GM19467 (cell line): Measurements from ENCODE around the gene SGSM2.

ENCODE experiments used
- ATAC-seq: cut with Tn5 transposase; IDR thresholded peaks from one replicate; pipeline ENCODE4 v1.9.1; 2021; ENCODE audit warnings: mild to moderate bottlenecking, moderate library complexity; ENCODE audit not compliant: unreplicated experiment

SGSM2 gene

GRCh38 chr17:2366747-2367494 lies 29.6 kb downstream of the SGSM2 start:
- no peak for ATAC-seq

DNA sequence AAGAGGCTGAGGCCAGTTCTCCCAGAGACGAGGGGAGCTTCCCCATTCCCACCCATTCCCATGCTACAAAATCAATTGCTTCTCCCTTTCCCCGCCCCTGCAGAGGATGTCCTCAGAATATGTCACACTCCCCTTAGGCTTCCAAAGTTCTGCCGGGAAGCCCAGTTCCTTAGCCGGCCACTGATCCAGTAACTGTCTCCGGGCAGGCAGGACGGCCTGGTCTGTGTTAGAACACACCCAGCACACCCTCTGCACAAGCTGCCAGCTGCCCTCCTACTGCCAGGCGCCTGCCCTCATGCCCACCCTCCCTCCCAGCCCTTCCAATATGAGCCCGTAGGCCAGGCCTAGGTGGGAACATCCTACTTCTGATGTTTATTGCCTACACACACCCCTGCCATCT lies 31.1 kb downstream of the SGSM2 start:
- ATAC-seq: no peak

GRCh38 chr17:2369039-2369438 lies 31.7 kb downstream of the SGSM2 start:
- ATAC-seq: no peak

- no peak for ATAC-seq
Observed at GRCh38 chr17:2369551-2370210, 32.4 kb downstream of the SGSM2 start.

DNA sequence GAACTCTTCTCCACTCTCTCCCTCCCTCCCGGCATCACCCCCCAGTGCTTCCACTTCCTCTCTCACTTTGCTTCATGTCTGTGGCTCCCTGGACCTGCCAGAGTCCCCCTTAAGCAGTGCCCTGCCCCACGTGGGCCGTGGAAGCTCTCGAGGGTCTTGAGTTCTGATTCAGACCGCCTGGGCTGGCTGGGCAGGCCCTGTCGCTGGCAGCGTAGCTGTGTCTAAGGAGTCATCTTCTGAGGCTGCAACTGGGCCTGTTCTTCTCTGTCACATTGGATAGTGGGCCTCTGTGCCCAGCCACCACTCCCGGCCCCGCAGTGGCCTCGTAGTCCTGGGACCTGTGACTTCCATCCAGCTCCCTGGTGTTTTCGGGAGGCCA lies 32.9 kb downstream of the SGSM2 start:
- no peak for ATAC-seq

- ATAC-seq: no peak
Observed at GRCh38 chr17:2371183-2372130, 34.2 kb downstream of the SGSM2 start.

DNA sequence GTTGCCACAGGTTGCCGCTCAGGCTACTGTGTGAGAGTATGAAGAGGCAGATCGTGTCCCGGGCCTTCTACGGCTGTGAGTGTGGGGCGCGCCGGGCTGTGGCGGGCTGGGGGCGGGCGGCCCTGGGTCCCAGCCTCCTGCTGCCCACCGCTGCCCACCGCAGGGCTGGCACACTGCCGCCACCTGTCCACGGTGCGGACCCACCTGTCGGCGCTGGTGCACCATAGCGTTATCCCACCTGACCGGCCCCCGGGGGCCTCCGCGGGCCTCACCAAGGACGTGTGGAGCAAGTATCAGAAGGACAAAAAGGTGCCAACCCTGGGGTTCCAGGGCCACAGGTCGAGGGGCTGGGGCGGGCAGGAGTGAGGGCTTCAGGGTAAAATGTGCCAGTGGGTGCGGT lies 34.9 kb downstream of the SGSM2 start:
- ATAC-seq: no peak

- no peak for ATAC-seq
Observed at GRCh38 chr17:2372681-2373080, 35.4 kb downstream of the SGSM2 start.

DNA sequence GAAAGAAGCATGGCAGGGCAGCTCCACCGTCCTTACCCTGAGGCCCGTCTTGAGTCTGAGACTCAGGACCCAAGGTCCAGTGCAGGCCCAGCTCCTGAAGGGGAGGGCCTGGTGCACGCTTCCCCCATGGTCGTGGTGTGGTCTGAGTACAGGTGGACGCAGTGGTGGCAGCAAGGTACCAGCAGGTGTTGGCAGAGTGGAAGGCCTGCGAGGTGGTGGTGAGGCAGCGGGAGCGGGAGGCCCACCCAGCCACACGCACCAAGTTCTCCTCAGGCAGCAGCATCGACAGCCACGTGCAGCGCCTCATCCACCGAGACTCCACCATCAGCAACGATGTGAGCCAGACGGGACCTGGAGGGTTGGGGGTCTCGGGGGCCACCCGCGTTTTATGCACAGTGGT lies 35.9 kb downstream of the SGSM2 start:
- no peak for ATAC-seq

DNA sequence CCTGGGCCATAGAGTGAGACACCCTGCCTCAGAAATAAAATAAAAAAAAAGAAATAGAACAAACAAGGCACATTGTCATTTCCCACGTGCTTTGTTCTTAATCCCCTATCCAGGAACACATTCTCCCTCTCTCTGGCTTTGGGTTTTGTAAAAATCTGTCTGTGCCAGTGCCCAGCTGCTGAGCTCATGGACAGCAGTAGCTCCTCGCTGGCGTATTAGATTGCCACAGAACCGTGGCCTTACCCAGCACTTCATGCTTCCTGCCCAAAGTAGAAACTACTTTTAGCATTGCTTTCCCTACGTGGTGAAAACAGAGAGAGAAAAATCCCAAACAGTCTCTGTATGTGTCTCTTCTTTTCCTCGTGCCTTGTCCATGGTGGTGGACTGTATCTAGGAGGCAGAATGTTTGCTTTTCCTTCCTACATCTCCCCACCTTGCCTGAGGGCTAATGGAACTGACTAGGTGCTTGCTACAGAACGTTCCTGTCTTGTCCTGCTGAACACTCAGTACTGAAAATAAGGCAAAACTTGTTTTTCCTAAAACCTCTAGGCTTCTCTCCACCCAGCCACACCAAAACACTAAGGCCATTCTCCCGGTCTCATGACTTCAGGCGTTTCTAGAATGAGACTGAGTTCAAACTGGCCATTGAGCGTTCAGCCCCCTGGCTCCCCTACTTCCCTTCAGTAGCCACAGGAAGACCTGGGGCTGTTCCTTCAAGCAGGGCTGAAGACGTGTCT lies 37.4 kb downstream of the SGSM2 start:
- ATAC-seq: no peak

DNA sequence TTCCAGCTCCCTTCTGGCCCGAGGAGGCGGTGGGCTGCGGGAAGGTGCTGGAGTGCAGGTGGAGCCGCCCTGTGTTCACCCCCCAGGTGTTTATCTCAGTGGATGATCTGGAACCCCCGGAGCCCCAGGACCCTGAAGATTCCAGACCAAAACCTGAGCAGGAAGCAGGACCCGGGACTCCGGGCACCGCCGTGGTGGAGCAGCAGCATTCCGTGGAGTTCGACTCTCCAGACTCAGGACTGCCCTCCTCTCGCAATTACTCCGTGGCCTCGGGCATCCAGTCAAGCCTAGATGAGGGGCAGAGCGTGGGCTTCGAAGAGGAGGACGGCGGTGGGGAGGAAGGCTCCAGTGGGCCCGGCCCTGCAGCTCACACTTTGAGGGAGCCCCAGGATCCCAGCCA lies 38.1 kb downstream of the SGSM2 start:
- no peak for ATAC-seq

DNA sequence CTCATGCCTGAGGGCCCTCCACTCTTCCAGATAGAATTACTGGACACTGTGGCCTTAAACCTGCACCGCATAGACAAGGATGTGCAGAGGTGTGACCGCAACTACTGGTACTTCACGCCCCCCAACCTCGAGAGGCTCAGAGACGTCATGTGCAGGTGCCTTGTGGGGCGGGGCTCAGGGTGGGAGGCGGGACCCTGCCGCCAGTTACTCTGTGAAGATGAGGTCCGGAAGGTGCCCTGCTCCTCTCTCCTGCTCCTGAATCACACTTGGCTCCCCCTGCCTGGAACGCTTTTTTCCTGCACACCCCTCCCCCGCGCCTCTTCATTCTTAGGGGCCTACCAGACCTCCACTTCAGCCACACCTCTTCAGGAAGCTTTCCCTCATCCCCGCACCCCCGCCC lies 38.8 kb downstream of the SGSM2 start:
- ATAC-seq: no peak

- no peak for ATAC-seq
Observed at GRCh38 chr17:2377659-2378058, 40.4 kb downstream of the SGSM2 start.

GRCh38 chr17:2378905-2379304 lies 41.6 kb downstream of the SGSM2 start:
- no peak for ATAC-seq

DNA sequence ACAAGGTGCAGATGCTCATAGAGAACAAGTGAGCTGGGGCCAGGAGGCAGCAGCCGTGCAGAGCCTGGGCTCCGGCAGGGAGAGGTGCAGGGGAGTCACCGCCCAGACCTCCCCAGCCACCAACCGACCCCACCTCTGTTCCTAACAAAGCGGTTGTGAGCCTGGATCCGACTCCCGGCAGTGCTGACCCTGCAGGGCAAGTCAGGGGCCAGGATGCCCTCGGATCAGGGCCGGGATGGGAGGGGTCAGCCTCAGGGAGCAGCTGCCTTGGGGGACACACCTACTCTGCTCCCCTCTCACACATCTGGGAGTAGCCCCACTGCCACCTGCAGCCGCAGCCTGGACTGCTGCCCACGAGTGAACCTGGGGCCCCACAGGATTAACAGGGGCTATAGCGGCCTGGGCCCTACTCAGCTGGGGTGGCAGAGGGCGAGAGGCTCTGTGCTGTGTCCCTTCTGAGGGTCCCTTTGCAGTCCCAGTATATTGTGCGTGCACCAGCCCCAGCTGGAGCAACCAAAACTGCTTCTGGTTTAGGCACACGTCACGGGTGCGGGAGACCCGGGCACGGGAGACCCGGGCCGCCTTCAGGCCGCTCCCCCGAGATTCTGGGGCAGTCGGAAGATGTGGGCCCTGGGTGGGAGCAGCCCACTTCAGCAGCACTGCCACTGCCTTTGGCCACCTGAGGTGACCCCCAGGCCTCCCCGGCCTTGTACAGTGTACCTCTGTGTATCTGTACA lies 42.4 kb downstream of the SGSM2 start:
- no peak for ATAC-seq

DNA sequence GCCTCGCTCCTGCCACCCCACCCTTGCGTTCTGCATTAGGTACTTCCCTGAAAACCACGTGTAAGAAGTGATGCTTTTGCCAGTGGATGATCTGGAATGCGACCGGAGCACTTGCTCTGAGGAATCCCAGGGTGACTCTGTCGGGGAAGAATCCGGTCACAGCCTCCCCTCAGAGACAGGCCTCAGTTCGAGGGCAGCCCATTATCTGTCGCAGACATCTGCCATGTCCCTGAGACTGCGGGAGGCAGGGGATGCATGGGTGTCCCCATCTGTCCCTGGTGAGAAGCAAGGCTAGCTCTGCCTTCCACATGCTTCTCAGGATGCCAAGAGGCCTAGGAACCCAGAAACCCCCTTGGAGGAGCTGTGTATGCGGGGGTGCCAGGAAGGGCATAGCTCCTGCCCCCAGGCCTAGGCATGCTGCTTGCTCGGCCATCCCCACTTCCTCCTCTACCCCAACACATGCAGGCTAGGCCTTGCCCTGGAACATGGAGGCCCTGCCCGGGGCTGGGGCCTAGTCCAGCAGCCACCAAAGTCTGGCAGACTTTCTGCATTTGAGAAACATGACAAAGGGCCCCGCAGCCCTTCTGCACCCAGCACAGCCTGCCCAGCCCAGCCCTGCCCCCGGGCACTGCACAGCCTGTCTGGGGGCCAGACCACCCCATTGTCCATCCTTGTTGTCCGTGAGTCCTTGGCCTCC lies 43.1 kb downstream of the SGSM2 start:
- no peak for ATAC-seq

- ATAC-seq: no peak
Observed at GRCh38 chr17:2380950-2381649, 43.8 kb downstream of the SGSM2 start.

DNA sequence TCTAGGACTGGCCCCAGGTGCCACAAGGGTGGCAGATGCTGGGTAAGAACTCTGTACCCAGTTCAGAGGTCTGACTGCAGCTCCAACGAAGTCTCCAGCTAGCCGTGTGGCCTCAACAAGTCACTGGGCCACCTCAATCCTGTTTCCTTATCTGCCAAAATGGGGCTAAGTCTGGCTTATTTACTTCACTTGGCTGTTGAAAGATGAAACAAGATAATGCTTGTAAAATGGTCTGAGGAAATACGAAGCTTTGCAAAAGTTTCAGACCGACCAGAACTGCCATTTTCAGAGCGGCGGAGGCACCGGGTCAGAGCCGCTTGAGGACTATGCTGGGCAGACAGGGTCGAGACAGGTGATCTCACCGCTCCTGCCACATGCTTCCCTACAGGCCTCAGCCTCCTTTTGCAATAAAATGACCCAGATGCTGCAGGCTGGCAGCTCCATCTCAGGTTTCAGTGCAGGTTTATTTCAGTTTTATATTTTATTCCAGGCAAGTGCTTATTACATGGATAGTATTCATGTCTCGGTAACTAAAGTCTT lies 46.4 kb downstream of the SGSM2 start:
- ATAC-seq: no peak
